ENCODE measurements around the gene FIG4.
"Not testable (repeated sequence)": the region's sequence is repeated elsewhere in the genome, so short reads cannot be mapped to it uniquely, and the experiment has no call there.

FIG4 gene

DNA sequence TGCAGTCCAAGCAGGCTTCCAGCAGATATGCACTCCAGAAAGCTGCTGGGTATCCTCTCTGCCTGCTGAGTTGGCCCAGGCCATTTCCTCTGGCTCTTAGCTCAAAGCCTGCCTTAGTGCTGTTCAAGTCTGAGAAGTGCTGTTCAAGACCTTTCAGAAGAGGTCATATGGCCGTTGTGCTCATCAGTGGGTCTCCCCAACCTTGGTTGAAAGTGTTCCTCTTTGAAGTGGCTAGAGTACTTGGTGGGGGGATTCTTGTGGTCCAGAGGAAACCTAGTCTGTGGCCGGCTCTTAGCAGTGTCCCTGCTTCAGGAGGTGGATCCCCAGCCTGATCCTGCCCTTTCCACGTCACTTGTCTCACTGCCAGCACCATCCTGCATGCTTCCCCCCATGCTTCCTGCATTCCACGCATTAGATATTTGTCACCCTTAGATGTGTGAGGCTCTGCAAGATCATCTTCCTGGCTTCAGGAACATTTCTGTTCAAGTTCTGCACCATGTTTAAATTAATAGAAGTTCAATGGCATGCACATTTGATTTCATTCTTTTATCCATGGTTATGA lies 105.0 kb downstream of the FIG4 start:
- DNase-seq (ENCODE audit: low spot score) = no peak

DNA sequence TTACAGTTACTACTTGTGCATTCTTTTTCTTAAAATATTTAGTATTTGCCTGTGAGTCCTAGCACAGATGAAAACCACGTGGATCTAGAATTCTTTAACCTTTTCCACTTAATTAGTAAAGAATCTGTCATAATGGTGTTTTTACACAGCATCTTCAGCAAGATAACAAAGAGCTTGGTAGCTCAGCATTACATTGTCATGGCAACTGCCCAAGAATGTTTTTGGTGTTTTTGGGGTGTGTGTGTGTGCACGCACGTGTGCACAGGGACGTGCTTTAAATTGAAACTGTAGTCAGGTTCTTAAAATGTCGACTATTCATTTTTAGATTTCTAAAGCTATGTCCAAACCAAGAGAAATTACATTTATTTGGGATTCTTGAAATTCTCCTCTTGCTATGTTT lies 108.0 kb downstream of the FIG4 start:
- DNase-seq (ENCODE audit: low spot score) = no peak

- DNase-seq (ENCODE audit: low spot score) = no peak
Observed at GRCh38 chr6:109799664-109800063, 108.6 kb downstream of the FIG4 start.

GRCh38 chr6:109800771-109801170 lies 109.7 kb downstream of the FIG4 start:
- no peak for DNase-seq (ENCODE audit: low spot score)

GRCh38 chr6:109801794-109802193 lies 110.7 kb downstream of the FIG4 start:
- no peak for DNase-seq (ENCODE audit: low spot score)

- DNase-seq (ENCODE audit: low spot score) = no peak
Observed at GRCh38 chr6:109804020-109804419, 112.9 kb downstream of the FIG4 start.

GRCh38 chr6:109807881-109808280 lies 116.8 kb downstream of the FIG4 start:
- no peak for DNase-seq (ENCODE audit: low spot score)

DNA sequence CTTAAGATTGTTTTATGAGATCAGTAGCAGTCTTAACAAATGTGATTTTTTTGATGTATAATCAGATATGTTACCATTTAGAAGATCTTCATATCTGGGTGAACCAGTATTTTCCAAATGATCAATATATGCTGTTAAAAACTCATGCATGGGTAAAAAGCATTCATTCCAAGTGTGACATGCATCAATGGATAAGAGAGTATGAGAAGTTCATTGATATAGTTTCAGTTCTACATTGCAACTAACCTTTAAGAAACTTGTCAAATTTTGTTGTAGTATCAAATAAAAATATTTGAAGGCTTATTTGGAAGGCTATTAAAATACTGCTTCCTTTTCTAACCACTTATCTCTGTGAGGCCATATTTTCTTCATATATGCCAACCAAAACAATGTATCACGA lies 117.7 kb downstream of the FIG4 start:
- no peak for DNase-seq (ENCODE audit: low spot score)

- no peak for DNase-seq (ENCODE audit: low spot score)
Observed at GRCh38 chr6:109815054-109815453, 124.0 kb downstream of the FIG4 start.

DNA sequence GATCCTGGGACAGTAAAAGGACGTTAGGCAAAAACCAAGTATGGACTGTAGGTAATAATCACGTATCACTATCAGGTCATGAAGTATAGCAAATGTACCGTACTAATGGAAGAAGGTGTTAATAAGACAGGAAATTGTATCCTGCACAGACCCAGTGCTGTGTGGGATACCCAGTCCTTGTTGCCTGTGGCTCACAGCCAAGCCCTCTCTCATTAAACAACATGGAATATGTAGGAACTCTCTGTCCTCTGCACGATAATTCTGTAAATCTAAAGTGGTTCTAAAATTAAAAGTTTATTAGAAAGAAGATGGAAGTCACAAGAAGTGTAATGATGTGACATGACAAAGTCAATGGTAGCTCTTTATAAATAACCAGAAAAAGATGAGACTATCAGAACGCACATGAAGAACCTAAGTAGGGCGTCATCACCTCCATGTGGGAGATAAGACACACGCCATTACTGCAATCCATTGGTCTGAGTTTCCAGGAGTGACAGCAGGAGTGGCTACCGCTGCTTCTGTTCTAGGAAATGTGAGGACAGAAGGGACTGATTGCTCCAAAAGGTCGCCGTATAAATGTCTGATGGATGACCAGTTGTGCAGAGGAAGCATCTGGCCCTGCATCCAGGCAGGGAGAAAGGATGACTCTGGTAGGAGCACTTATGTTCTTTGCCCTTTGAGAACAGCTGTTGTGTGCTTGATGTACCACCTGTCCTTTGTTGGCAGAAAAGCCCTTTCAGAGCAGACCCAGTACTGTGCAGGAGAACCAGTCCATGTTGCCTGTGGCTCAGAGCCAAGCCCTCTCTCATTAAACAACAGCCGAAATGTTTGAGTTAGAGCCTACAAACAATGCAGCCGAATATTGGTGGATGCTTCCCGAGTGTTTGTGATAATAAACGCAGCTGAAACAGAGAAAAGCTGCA lies 125.6 kb downstream of the FIG4 start:
- DNase-seq (ENCODE audit: low spot score) = no peak

DNA sequence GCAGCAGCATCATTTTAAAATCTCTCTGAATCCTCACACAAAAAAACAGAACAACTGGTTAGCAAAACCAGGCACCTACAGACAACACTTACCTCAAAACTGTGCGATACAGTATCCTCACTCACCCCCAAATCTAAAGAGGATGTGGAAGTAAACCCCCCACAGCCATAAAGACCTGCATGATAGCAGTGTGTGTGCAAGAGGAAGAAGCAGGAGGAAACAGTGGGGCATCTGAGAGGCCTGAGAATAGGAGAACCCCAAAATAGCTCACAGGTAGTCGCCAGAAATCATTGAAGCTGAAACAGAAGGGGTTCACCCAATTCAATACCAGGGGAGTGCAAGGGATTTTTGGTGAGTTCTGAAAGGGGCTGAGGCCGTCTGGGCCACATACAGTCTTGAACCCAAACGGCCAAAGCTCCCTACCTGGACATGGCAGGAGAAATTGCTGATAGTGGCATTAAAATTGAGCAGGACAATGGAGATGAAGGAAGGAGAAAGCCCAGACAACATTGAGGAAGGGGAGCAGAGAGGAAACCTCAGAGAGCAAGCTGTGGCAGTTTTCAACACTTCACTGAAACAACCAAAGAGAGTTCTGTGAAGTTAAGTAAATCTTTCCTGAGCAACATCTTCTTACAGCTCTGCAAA lies 129.7 kb downstream of the FIG4 start:
- DNase-seq (ENCODE audit: low spot score) = no peak

DNA sequence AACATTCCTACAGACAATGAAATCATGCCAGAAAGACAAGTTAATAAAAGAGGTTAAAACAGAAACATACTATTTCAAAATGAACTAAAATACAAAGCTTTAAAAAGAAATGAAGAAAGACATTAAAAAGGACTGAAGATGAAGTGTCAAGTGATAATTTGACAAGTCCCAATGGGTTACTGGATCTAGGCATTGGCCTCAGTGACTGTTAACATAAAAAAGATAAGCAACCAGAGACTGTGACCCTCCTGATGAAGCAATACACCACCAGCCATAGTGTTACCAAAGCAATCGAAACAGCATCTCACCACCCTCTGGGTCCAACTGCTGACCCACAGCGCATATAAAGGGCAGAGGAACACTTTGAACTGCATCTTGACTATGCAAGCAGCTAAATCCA lies 130.3 kb downstream of the FIG4 start:
- DNase-seq (ENCODE audit: low spot score) = no peak

DNA sequence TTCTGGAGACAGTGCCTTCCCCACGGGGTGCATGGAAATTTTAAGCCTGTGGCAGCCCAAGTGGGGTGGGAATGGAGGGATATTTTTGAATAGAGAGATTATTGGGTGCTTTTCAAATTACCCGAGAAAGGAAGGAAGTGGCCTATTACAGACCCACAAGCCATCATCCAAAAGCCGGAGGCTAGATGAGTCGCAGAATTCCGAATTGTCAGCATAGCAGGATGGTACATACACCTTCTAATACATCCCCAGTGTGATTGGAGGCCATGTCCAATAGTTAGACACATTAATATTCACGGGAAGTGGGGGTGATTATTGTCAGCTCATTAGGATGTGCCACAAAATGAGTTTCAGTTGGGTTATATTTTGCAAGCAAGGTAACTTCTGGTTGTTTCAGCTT lies 133.0 kb downstream of the FIG4 start:
- no peak for DNase-seq (ENCODE audit: low spot score)

GRCh38 chr6:109826551-109826950 lies 135.5 kb downstream of the FIG4 start:
- DNase-seq (ENCODE audit: low spot score) = no peak

GRCh38 chr6:109831352-109831751 lies 140.3 kb downstream of the FIG4 start:
- not testable (repeated sequence) for DNase-seq (ENCODE audit: low spot score)

DNA sequence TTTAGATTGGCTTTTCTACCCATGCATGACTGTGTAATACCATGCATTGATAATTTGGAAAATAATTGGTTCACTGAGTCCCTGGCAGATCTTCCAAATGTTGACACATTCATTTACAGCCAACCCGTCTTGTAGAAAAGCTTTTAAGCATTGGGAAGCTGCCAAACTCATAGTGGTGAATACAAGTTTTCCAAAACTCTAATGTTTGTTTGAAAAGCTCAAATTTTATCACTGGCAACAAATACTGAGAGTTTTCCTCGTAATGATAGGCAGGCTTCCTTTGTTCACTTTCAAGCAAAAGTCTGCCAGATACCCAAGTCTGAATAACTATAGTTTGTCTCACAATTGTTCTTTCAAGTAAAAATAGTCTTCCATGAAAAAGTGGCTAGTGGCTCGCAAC lies 143.0 kb downstream of the FIG4 start:
- DNase-seq (ENCODE audit: low spot score) = no peak

DNA sequence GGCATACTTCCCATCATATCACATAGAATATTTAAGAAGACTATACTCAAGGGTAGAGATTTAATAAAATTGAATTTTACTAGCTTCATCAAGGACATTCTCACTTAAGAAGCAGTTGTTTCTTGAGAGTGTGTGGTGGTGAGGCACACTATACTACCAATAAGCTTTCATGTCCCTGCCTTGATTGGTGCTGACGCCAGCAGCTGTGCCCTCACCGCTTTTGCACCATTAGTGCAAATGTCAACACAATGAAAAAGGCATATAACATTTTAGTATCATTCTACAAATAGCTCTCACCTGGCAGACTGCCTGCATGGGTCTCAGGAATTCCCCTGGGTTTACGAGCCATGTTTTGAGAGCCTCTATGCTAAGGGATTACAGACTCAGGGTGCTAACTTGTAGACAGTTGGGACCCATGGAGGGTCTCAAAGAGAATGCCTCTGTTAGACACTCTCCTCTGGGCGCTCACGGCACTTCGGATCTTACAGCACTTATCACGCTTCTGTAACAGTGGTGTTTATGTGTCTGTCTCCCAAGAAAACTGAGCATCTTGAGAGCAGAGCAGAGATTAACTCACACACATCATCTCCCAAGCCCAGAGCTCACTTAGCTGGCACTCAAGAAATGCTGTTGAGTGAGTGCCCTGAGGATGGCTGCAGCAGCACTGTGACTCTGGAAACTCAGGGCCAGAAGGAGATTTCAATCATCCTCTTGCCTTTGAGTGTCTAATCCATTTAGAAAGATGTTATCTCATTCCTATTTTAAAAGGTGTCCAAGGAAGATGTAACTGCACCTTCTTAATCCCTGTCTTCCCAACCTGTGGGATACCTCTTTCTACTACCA lies 143.7 kb downstream of the FIG4 start:
- DNase-seq (ENCODE audit: low spot score) = no peak

GRCh38 chr6:109840034-109840433 lies 148.9 kb downstream of the FIG4 start:
- DNase-seq (ENCODE audit: low spot score) = no peak

DNA sequence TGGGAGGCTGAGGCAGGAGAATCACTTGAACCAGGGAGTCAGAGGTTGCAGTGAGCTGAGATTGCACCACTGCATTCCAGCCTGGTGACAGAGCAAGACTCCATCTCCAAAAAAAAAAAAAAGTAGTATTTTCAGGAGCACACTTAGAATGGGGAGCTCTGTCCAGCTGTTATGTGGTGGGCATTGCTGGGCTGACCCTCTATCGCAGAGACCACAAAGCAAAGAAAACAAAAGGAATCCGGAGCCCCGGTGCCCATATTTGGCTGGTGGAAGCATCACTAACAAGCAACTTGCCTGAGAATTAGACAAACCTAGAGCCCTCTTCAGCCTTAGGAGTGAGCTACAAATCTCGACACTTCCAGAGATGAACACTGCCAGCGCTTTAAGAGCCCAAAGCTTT lies 149.7 kb downstream of the FIG4 start:
- no peak for DNase-seq (ENCODE audit: low spot score)

GRCh38 chr6:109841869-109842268 lies 150.8 kb downstream of the FIG4 start:
- no peak for DNase-seq (ENCODE audit: low spot score)

DNA sequence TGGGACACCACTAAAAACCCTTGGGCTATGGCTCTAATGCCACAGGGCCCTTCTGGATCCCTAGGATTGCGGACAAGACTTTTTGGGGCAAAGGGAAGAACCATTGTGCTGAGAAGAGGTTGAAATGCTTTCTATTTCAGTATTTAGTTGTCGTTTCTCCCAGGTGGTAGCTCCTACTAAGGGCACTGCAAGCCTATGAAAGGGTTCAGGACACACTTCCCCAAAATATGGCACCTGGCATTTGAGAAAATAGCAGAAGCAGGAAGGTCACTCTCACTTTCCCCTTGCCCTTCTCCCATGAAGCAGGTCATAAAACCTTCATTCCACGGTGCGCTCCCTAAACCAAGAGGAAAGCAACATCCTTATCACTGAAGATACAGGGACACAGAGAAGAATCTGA lies 161.6 kb downstream of the FIG4 start:
- no peak for DNase-seq (ENCODE audit: low spot score)

GRCh38 chr6:109853426-109853825 lies 162.3 kb downstream of the FIG4 start:
- no peak for DNase-seq (ENCODE audit: low spot score)
